ENCODE results near the gene CSPG4.
"Not testable (repeated sequence)": the region's sequence is repeated elsewhere in the genome, so short reads cannot be mapped to it uniquely, and the experiment has no call there.

Gene CSPG4

GRCh38 chr15:75686212-75686642 is 26.4 kb downstream of the CSPG4 start:
- DNase-seq, result peak; percentile 73

- no peak for DNase-seq
These were observed 27.5 kb downstream of the CSPG4 start for GRCh38 chr15:75685195-75685594.

- no peak for DNase-seq
These were observed 28.0 kb downstream of the CSPG4 start for GRCh38 chr15:75684648-75685047.

GRCh38 chr15:75683646-75684312 is 28.9 kb downstream of the CSPG4 start:
- DNase-seq, result peak; percentile 64

GRCh38 chr15:75682181-75683135 is 30.2 kb downstream of the CSPG4 start:
- no peak for DNase-seq

GRCh38 chr15:75680007-75680789 is 32.5 kb downstream of the CSPG4 start:
- no peak for DNase-seq

- not testable (repeated sequence) for DNase-seq
These were observed 34.3 kb downstream of the CSPG4 start for GRCh38 chr15:75678324-75678690.

- DNase-seq, result no peak
These were observed 35.0 kb downstream of the CSPG4 start for GRCh38 chr15:75677465-75678323.

GRCh38 chr15:75676688-75677464 is 35.8 kb downstream of the CSPG4 start:
- DNase-seq, result no peak

- DNase-seq, result no peak
These were observed 36.9 kb downstream of the CSPG4 start for GRCh38 chr15:75675579-75676404.

GRCh38 chr15:75674366-75674765 is 38.3 kb downstream of the CSPG4 start:
- DNase-seq, result no peak

- no peak for DNase-seq
These were observed 39.0 kb downstream of the CSPG4 start for GRCh38 chr15:75673426-75674235.

- DNase-seq, result no peak
These were observed 39.8 kb downstream of the CSPG4 start for GRCh38 chr15:75672646-75673425.

GRCh38 chr15:75671730-75672602 is 40.7 kb downstream of the CSPG4 start:
- DNase-seq, result no peak

- no peak for DNase-seq
These were observed 42.8 kb downstream of the CSPG4 start for GRCh38 chr15:75669879-75670212.

- no peak for DNase-seq
These were observed 43.3 kb downstream of the CSPG4 start for GRCh38 chr15:75669191-75669878.

- DNase-seq, result no peak
These were observed 45.7 kb downstream of the CSPG4 start for GRCh38 chr15:75666823-75667501.

All from CD4-positive, alpha-beta T cell treated with Interferon gamma for 1 hour (primary cell).